ENCODE results near the gene LRRC4C. TPM values are rescaled to one million over a fixed set of nuclear protein-coding genes. Genes with fewer than 3 reads are reported as not detected.
A peak's percentile ranks its signal among the peaks of the same experiment; 100 is the strongest.

Gene LRRC4C
- 2.2 and 2.4 TPM in 2 replicates for polyA plus RNA-seq (2013)

GRCh38 chr11:41459465-41460401 is at the start of gene LRRC4C:
LRRC4C (minus strand) TSS chr11:41459652.
- Histone ChIP-seq H3K23ac (ENCODE audit: low read length) (no peak within 1 kb of the TSS), H3K36me3 (ENCODE audit: control insufficient read depth in 1 of 2, insufficient read depth in 2 of 2, low read length in 2 of 2) (no peaks in the 10 kb centered on the region), H2AFZ (ENCODE audit: insufficient read depth, low read length, poor library complexity) (no peak within 1 kb of the TSS), H3K4me3 (ENCODE audit: low read depth, low read length) (no peak within 1 kb of the TSS), H2AK5ac (ENCODE audit: low read length) (no peak within 1 kb of the TSS), H3K79me1 (ENCODE audit: low read length) (no peaks in the 10 kb centered on the region), H3K4me2 (ENCODE audit: low read length) (peak within 1 kb of the TSS; percentile 13), H3K79me2 (ENCODE audit: control insufficient read depth, insufficient read depth, low read length, poor library complexity) (no peaks in the 10 kb centered on the region), H3K27ac (ENCODE audit: low read depth, low read length) (no peak within 1 kb of the TSS), H3K27me3 (ENCODE audit: insufficient read depth, low read length) (no peaks in the 10 kb centered on the region), H4K91ac (ENCODE audit: low read depth, low read length) (no peak within 1 kb of the TSS), H4K8ac (ENCODE audit: low read depth, low read length) (no peak within 1 kb of the TSS), H2BK5ac (ENCODE audit: low read depth, low read length, poor library complexity) (no peak within 1 kb of the TSS), H2BK120ac (ENCODE audit: insufficient read depth, low read length, poor library complexity) (no peak within 1 kb of the TSS), H3K9ac (ENCODE audit: low read length) (no peak within 1 kb of the TSS), H3K4me1 (ENCODE audit: control insufficient read depth in 1 of 2, insufficient read depth in 2 of 2, low read length in 2 of 2) (no peaks in the 10 kb centered on the region), H4K12ac (ENCODE audit: low read depth, low read length) (no peak within 1 kb of the TSS), H3K9me3 (ENCODE audit: insufficient read depth, low read depth, low read length) (no peaks in the 10 kb centered on the region), H2BK12ac (ENCODE audit: low read length) (no peak within 1 kb of the TSS), H3K18ac (ENCODE audit: low read length) (no peak within 1 kb of the TSS), H3K14ac (ENCODE audit: low read length) (no peak within 1 kb of the TSS), H3K4ac (ENCODE audit: low read depth, low read length) (no peak within 1 kb of the TSS)
- DNase-seq = no peak
- WGBS (ENCODE audit: extremely low coverage, insufficient coverage, insufficient read length) = no CpG with 5 or more reads among the region's 22 CpGs

GRCh38 chr11:41508121-41508520 is 48.7 kb upstream of the LRRC4C start:
- Histone ChIP-seq H3K18ac (ENCODE audit: low read length) (no peak overlapping the region), H3K4me3 (ENCODE audit: low read depth, low read length) (no peak overlapping the region), H2BK12ac (ENCODE audit: low read length) (no peak overlapping the region), H2AFZ (ENCODE audit: insufficient read depth, low read length, poor library complexity) (no peak overlapping the region), H2BK120ac (ENCODE audit: insufficient read depth, low read length, poor library complexity) (no peak overlapping the region), H3K79me1 (ENCODE audit: low read length) (no peaks in the 10 kb centered on the region), H3K9me3 (ENCODE audit: insufficient read depth, low read depth, low read length) (no peaks in the 10 kb centered on the region), H3K36me3 (ENCODE audit: control insufficient read depth in 1 of 2, insufficient read depth in 2 of 2, low read length in 2 of 2) (no peaks in the 10 kb centered on the region), H3K4me2 (ENCODE audit: low read length) (no peak overlapping the region), H3K27ac (ENCODE audit: low read depth, low read length) (no peak overlapping the region), H3K4ac (ENCODE audit: low read depth, low read length) (no peak overlapping the region), H3K4me1 (ENCODE audit: control insufficient read depth in 1 of 2, insufficient read depth in 2 of 2, low read length in 2 of 2) (no peaks in the 10 kb centered on the region), H3K23ac (ENCODE audit: low read length) (no peak overlapping the region), H3K9ac (ENCODE audit: low read length) (no peak overlapping the region), H4K91ac (ENCODE audit: low read depth, low read length) (no peak overlapping the region), H3K27me3 (ENCODE audit: insufficient read depth, low read length) (no peaks in the 10 kb centered on the region), H3K14ac (ENCODE audit: low read length) (no peak overlapping the region), H2BK5ac (ENCODE audit: low read depth, low read length, poor library complexity) (no peak overlapping the region), H4K8ac (ENCODE audit: low read depth, low read length) (no peak overlapping the region), H4K12ac (ENCODE audit: low read depth, low read length) (no peak overlapping the region), H2AK5ac (ENCODE audit: low read length) (no peak overlapping the region), H3K79me2 (ENCODE audit: control insufficient read depth, insufficient read depth, low read length, poor library complexity) (no peaks in the 10 kb centered on the region)
- WGBS (ENCODE audit: extremely low coverage, insufficient coverage, insufficient read length) = no CpG with 5 or more reads among the region's 1 CpG
- no peak for DNase-seq

GRCh38 chr11:41499429-41499828 is 40.0 kb upstream of the LRRC4C start:
- Histone ChIP-seq H3K4ac (ENCODE audit: low read depth, low read length) (no peak overlapping the region), H4K91ac (ENCODE audit: low read depth, low read length) (no peak overlapping the region), H3K79me2 (ENCODE audit: control insufficient read depth, insufficient read depth, low read length, poor library complexity) (no peaks in the 10 kb centered on the region), H3K36me3 (ENCODE audit: control insufficient read depth in 1 of 2, insufficient read depth in 2 of 2, low read length in 2 of 2) (no peaks in the 10 kb centered on the region), H3K4me2 (ENCODE audit: low read length) (no peak overlapping the region), H4K8ac (ENCODE audit: low read depth, low read length) (no peak overlapping the region), H3K79me1 (ENCODE audit: low read length) (no peaks in the 10 kb centered on the region), H2AFZ (ENCODE audit: insufficient read depth, low read length, poor library complexity) (no peak overlapping the region), H3K14ac (ENCODE audit: low read length) (no peak overlapping the region), H3K18ac (ENCODE audit: low read length) (no peak overlapping the region), H3K9ac (ENCODE audit: low read length) (no peak overlapping the region), H3K27me3 (ENCODE audit: insufficient read depth, low read length) (no peaks in the 10 kb centered on the region), H2AK5ac (ENCODE audit: low read length) (no peak overlapping the region), H3K4me1 (ENCODE audit: control insufficient read depth in 1 of 2, insufficient read depth in 2 of 2, low read length in 2 of 2) (no peaks in the 10 kb centered on the region), H3K9me3 (ENCODE audit: insufficient read depth, low read depth, low read length) (no peaks in the 10 kb centered on the region), H2BK120ac (ENCODE audit: insufficient read depth, low read length, poor library complexity) (no peak overlapping the region), H3K4me3 (ENCODE audit: low read depth, low read length) (no peak overlapping the region), H3K27ac (ENCODE audit: low read depth, low read length) (no peak overlapping the region), H4K12ac (ENCODE audit: low read depth, low read length) (no peak overlapping the region), H2BK12ac (ENCODE audit: low read length) (no peak overlapping the region), H3K23ac (ENCODE audit: low read length) (no peak overlapping the region), H2BK5ac (ENCODE audit: low read depth, low read length, poor library complexity) (no peak overlapping the region)
- no peak for DNase-seq
- WGBS (ENCODE audit: extremely low coverage, insufficient coverage, insufficient read length) = no CpG with 5 or more reads among the region's 3 CpGs

GRCh38 chr11:41498726-41499125 is 39.3 kb upstream of the LRRC4C start:
- Histone ChIP-seq H4K8ac (ENCODE audit: low read depth, low read length) (no peak overlapping the region), H4K12ac (ENCODE audit: low read depth, low read length) (no peak overlapping the region), H2BK5ac (ENCODE audit: low read depth, low read length, poor library complexity) (no peak overlapping the region), H3K36me3 (ENCODE audit: control insufficient read depth in 1 of 2, insufficient read depth in 2 of 2, low read length in 2 of 2) (no peaks in the 10 kb centered on the region), H3K4ac (ENCODE audit: low read depth, low read length) (no peak overlapping the region), H3K14ac (ENCODE audit: low read length) (no peak overlapping the region), H3K27ac (ENCODE audit: low read depth, low read length) (no peak overlapping the region), H3K4me3 (ENCODE audit: low read depth, low read length) (no peak overlapping the region), H3K9ac (ENCODE audit: low read length) (no peak overlapping the region), H2BK12ac (ENCODE audit: low read length) (no peak overlapping the region), H4K91ac (ENCODE audit: low read depth, low read length) (no peak overlapping the region), H2AFZ (ENCODE audit: insufficient read depth, low read length, poor library complexity) (no peak overlapping the region), H2BK120ac (ENCODE audit: insufficient read depth, low read length, poor library complexity) (no peak overlapping the region), H2AK5ac (ENCODE audit: low read length) (no peak overlapping the region), H3K4me2 (ENCODE audit: low read length) (no peak overlapping the region), H3K27me3 (ENCODE audit: insufficient read depth, low read length) (no peaks in the 10 kb centered on the region), H3K79me1 (ENCODE audit: low read length) (no peaks in the 10 kb centered on the region), H3K18ac (ENCODE audit: low read length) (no peak overlapping the region), H3K4me1 (ENCODE audit: control insufficient read depth in 1 of 2, insufficient read depth in 2 of 2, low read length in 2 of 2) (no peaks in the 10 kb centered on the region), H3K9me3 (ENCODE audit: insufficient read depth, low read depth, low read length) (no peaks in the 10 kb centered on the region), H3K23ac (ENCODE audit: low read length) (no peak overlapping the region), H3K79me2 (ENCODE audit: control insufficient read depth, insufficient read depth, low read length, poor library complexity) (no peaks in the 10 kb centered on the region)
- WGBS (ENCODE audit: extremely low coverage, insufficient coverage, insufficient read length) = no CpG with 5 or more reads among the region's 1 CpG
- no peak for DNase-seq
